Liver (tissue), 9 donors: ENCODE results near the gene TTC28. TPM values are rescaled to one million over a fixed set of nuclear protein-coding genes. Genes with fewer than 3 reads are reported as not detected.

ENCODE experiments used
- DNase-seq: peaks from one replicate; pipeline ENCODE4 v3.0.0-alpha.2; 2017; ENCODE audit warnings: low spot score
- H3K27ac ChIP-seq, 2 donors: one replicate each; pipeline ENCODE4 v1.7.0; 2013; ENCODE audit warnings: inconsistent platforms in 2 of 2, low read length in 2 of 2, control low read depth in 1 of 2, low read depth in 1 of 2, mild to moderate bottlenecking in 1 of 2
- H3K27me3 ChIP-seq, 4 donors: one replicate each; pipeline versions ENCODE4 v1.6.1 to v1.7.0; 2013; ENCODE audit warnings: low read length in 3 of 4, inconsistent platforms in 1 of 4, mild to moderate bottlenecking in 1 of 4, moderate library complexity in 1 of 4; ENCODE audit not compliant: control insufficient read depth in 4 of 4, insufficient read depth in 4 of 4
- H3K36me3 ChIP-seq, 4 donors: one replicate each; pipeline versions ENCODE4 v1.6.1 to v1.7.0; 2013; ENCODE audit warnings: low read length in 3 of 4, mild to moderate bottlenecking in 3 of 4, low read depth in 1 of 4, moderate library complexity in 1 of 4; ENCODE audit not compliant: control insufficient read depth in 4 of 4, insufficient read depth in 3 of 4
- H3K4me1 ChIP-seq, 4 donors: one replicate each; pipeline versions ENCODE4 v1.6.1 to v1.7.0; 2013; ENCODE audit warnings: low read length in 3 of 4, mild to moderate bottlenecking in 3 of 4, moderate library complexity in 1 of 4; ENCODE audit not compliant: control insufficient read depth in 4 of 4, insufficient read depth in 4 of 4
- H3K4me3 ChIP-seq, 3 donors: one replicate each; pipeline versions ENCODE4 v1.6.1 to v1.7.0; 2013; ENCODE audit warnings: low read length in 3 of 3, control low read depth in 1 of 3, low read depth in 1 of 3, mild to moderate bottlenecking in 1 of 3
- H3K9ac ChIP-seq, 2 donors: one replicate each; pipeline ENCODE4 v1.7.0; 2013; ENCODE audit warnings: low read length in 2 of 2, mild to moderate bottlenecking in 2 of 2, moderate library complexity in 2 of 2, control low read depth in 1 of 2, low read depth in 1 of 2
- H3K9me3 ChIP-seq, 4 donors: one replicate each; pipeline versions ENCODE4 v1.6.1 to v1.7.0; 2013; ENCODE audit warnings: low read length in 3 of 4; ENCODE audit not compliant: control insufficient read depth in 4 of 4
- FOXA1 ChIP-seq: IDR thresholded peaks from 2 replicates; pipeline ENCODE4 v1.6.1; 2016; ENCODE audit warnings: antibody characterized with exemption
- FOXA2 ChIP-seq: IDR thresholded peaks from 2 replicates; pipeline ENCODE4 v1.6.1; 2016; ENCODE audit warnings: antibody characterized with exemption
- GABPA ChIP-seq, 2 donors: IDR thresholded peaks in 1 of 2; conservative IDR thresholded peaks in 1 of 2; 2 replicates each; pipeline ENCODE4 v1.6.1; 2016; ENCODE audit warnings: antibody characterized with exemption in 2 of 2, mild to moderate bottlenecking in 1 of 2, moderate library complexity in 1 of 2
- HNF4A ChIP-seq, 2 donors: conservative IDR thresholded peaks; 2 replicates each; pipeline ENCODE4 v1.6.1; 2016; ENCODE audit warnings: antibody characterized with exemption in 2 of 2, mild to moderate bottlenecking in 2 of 2
- HNF4G ChIP-seq: IDR thresholded peaks from 2 replicates; pipeline ENCODE4 v1.6.1; 2016; ENCODE audit warnings: antibody characterized with exemption
- NR2F2 ChIP-seq: IDR thresholded peaks from 2 replicates; pipeline ENCODE4 v1.6.1; 2016; ENCODE audit warnings: antibody characterized with exemption
- RAD21 ChIP-seq, 2 donors: IDR thresholded peaks; 2 replicates each; pipeline ENCODE4 v1.6.1; 2016; ENCODE audit warnings: antibody characterized with exemption in 2 of 2, mild to moderate bottlenecking in 2 of 2
- RXRA ChIP-seq, 2 donors: IDR thresholded peaks; 2 replicates each; pipeline ENCODE4 v1.6.1; 2017 to 2018; ENCODE audit warnings: antibody characterized with exemption in 2 of 2, mild to moderate bottlenecking in 1 of 2
- SP1 ChIP-seq: IDR thresholded peaks from 2 replicates; pipeline ENCODE4 v1.6.1; 2018; ENCODE audit warnings: antibody characterized with exemption, mild to moderate bottlenecking
- TAF1 ChIP-seq: conservative IDR thresholded peaks from 2 replicates; pipeline ENCODE4 v1.6.1; 2016; ENCODE audit warnings: antibody characterized with exemption, mild to moderate bottlenecking
- YY1 ChIP-seq: IDR thresholded peaks from 2 replicates; pipeline ENCODE4 v1.6.1; 2016; ENCODE audit warnings: antibody characterized with exemption, mild to moderate bottlenecking
- WGBS: extraction: QIAGEN DNeasy Blood & Tissue Kit; methylation state at CpG from one replicate; pipeline ENCODE4 v1.1.7; 2013; 5-methylcytosine and 5-hydroxymethylcytosine counted together
- polyA plus RNA-seq, 2 donors: library from polyadenylated mRNA; stranded (reverse) in 1 of 2; unstranded in 1 of 2; fragments of 200-250 nt in 1 of 2; fragments of >200 nt in 1 of 2; fragmentation: Nextera tagmentation in 1 of 2; extraction: Ambion mirVana in 1 of 2; gene quantifications; one replicate each; pipeline versions ENCODE4 v1.2.1 to v1.2.3, GENCODE V29; 2013 to 2015
- total RNA-seq, 2 donors: library from RNA; depleted of rRNA; stranded (reverse); fragments of >200 nt; gene quantifications; one replicate each; pipeline ENCODE4 v1.2.3, GENCODE V29; 2014
- TF ChIP-seq, protein P1 (sequence below): IDR thresholded peaks from 2 replicates; pipeline ENCODE4 v1.6.1; 2016; ENCODE audit warnings: antibody characterized with exemption
- TF ChIP-seq, protein P2 (sequence below): fragments of 150-350 bp; IDR thresholded peaks from 2 replicates; pipeline ENCODE4 v1.5.1; 2017; ENCODE audit warnings: improper control_type of control experiment, low read depth, low read length; ENCODE audit not compliant: missing input control
- TF ChIP-seq, protein P3 (sequence below): IDR thresholded peaks from 2 replicates; pipeline ENCODE4 v1.6.1; 2016; ENCODE audit warnings: antibody characterized with exemption
- TF ChIP-seq, protein P4 (sequence below): IDR thresholded peaks from 2 replicates; pipeline ENCODE4 v1.6.1; 2016; ENCODE audit warnings: antibody characterized with exemption, mild to moderate bottlenecking
- TF ChIP-seq, protein P5 (sequence below): IDR thresholded peaks from 2 replicates; pipeline ENCODE4 v1.6.1; 2016; ENCODE audit warnings: antibody characterized with exemption
- donor health status: healthy.
- donor health status: healthy.
- donor health status: healthy.
- donor health status: healthy.
- donor health status: healthy.

TTC28 gene
- total and polyA plus RNA-seq, 4 donors: 4.2 to 19.4 (median 5.9) TPM

DNA sequence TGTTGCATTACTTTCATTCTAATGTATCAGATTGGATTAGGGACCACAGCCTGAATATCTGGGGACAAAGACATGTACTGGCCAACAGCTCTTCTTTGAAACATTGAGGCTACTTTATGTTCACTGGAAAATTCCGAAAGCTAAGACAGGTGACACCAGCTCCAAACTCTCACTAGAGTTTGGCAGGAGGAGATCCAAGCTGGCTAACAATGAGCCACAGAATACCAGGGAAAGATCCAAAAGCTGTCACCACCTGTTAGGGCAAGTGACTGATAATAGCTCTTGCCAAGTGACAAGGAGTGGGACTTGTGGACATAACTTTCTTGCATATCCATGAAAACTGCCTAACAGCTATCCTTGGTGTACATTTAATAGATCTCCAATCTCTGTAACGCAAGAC is 333.3 kb downstream of the TTC28 start:
- no peaks in the 10 kb centered on the region for H3K9me3 ChIP-seq
- 96% methylated on average over 2 of the region's 2 CpGs for WGBS
- DNase-seq: no peak

DNA sequence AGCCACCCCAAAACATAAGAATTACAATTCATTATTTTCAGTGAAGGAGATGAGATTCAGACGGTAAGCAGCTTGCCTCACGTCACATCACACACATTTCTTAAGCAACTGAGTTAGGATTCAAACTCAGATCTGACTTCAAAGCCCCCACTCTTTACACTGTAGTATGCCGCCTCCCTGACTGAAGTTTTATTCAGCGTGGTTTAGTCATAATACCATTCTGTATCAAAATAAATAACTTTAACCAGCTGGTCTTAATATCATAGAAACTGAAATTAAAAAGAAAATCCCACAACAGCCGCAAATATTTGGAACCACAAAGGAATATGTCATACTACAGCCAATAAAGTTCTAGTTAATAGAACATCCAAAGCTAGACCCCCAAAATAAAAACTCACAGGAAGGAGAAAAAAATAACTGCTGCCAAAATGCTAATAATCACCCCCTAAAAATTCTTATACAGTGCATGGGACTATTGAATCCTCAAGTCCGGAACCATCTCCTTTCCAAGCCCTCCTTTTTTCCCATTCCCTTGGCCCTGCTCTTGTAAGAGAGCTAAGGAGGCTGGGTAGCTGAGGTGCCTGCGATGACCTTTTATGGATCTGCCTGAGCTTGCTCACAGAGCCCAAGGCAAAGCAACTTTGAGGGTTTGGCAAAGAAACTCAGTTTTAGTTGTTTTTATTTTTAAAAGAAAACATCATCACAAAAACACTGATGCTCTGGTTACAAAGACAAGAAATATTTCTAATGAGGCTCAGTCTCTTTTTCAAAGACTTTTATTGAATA is 334.5 kb downstream of the TTC28 start:
- H3K9me3 ChIP-seq: no peaks in the 10 kb centered on the region
- H3K27me3 ChIP-seq: no peaks in the 10 kb centered on the region
- no peak for DNase-seq
- no peak overlapping the region for H3K9ac ChIP-seq
- 92% methylated on average over 7 of the region's 7 CpGs for WGBS
- no peak overlapping the region for H3K27ac ChIP-seq
- H3K4me3 ChIP-seq: no peak overlapping the region
- H3K4me1 ChIP-seq: no peaks in the 10 kb centered on the region
- H3K36me3 ChIP-seq: no peaks in the 10 kb centered on the region
- TF ChIP-seq TAF1 (no peak), HNF4A (conservative IDR thresholded peaks at IDR 0.05) (no peak), FOXA2 (no peak), GABPA (IDR thresholded peaks at IDR 0.05 in 1 of 2, conservative IDR thresholded peaks at IDR 0.05 in 1 of 2) (no peak), HNF4G (no peak), YY1 (no peak), RXRA (IDR thresholded peaks at IDR 0.05) (no peak), NR2F2 (no peak), FOXA1 (no peak)
- TF ChIP-seq, protein P1, sequence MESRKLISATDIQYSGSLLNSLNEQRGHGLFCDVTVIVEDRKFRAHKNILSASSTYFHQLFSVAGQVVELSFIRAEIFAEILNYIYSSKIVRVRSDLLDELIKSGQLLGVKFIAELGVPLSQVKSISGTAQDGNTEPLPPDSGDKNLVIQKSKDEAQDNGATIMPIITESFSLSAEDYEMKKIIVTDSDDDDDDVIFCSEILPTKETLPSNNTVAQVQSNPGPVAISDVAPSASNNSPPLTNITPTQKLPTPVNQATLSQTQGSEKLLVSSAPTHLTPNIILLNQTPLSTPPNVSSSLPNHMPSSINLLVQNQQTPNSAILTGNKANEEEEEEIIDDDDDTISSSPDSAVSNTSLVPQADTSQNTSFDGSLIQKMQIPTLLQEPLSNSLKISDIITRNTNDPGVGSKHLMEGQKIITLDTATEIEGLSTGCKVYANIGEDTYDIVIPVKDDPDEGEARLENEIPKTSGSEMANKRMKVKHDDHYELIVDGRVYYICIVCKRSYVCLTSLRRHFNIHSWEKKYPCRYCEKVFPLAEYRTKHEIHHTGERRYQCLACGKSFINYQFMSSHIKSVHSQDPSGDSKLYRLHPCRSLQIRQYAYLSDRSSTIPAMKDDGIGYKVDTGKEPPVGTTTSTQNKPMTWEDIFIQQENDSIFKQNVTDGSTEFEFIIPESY: no peak
- TF ChIP-seq, protein P2, sequence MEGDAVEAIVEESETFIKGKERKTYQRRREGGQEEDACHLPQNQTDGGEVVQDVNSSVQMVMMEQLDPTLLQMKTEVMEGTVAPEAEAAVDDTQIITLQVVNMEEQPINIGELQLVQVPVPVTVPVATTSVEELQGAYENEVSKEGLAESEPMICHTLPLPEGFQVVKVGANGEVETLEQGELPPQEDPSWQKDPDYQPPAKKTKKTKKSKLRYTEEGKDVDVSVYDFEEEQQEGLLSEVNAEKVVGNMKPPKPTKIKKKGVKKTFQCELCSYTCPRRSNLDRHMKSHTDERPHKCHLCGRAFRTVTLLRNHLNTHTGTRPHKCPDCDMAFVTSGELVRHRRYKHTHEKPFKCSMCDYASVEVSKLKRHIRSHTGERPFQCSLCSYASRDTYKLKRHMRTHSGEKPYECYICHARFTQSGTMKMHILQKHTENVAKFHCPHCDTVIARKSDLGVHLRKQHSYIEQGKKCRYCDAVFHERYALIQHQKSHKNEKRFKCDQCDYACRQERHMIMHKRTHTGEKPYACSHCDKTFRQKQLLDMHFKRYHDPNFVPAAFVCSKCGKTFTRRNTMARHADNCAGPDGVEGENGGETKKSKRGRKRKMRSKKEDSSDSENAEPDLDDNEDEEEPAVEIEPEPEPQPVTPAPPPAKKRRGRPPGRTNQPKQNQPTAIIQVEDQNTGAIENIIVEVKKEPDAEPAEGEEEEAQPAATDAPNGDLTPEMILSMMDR: no peak
- TF ChIP-seq, protein P3, sequence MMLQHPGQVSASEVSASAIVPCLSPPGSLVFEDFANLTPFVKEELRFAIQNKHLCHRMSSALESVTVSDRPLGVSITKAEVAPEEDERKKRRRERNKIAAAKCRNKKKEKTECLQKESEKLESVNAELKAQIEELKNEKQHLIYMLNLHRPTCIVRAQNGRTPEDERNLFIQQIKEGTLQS: no peak

More for the DNA sequence above, 333.3 kb downstream of the TTC28 start:
- Histone ChIP-seq H3K4me3 (no peak overlapping the region), H3K27me3 (no peaks in the 10 kb centered on the region), H3K4me1 (no peaks in the 10 kb centered on the region), H3K27ac (no peak overlapping the region), H3K36me3 (no peaks in the 10 kb centered on the region), H3K9ac (no peak overlapping the region)
- TF ChIP-seq RAD21 (IDR thresholded peaks at IDR 0.05) (no peak), YY1 (no peak), TAF1 (no peak), SP1 (no peak), FOXA1 (no peak), HNF4G (no peak), RXRA (IDR thresholded peaks at IDR 0.05) (no peak), GABPA (IDR thresholded peaks at IDR 0.05 in 1 of 2, conservative IDR thresholded peaks at IDR 0.05 in 1 of 2) (no peak), NR2F2 (no peak), FOXA2 (no peak), HNF4A (conservative IDR thresholded peaks at IDR 0.05) (no peak)
- TF ChIP-seq, protein P3: no peak
- TF ChIP-seq, protein P2: no peak
- TF ChIP-seq, protein P4, sequence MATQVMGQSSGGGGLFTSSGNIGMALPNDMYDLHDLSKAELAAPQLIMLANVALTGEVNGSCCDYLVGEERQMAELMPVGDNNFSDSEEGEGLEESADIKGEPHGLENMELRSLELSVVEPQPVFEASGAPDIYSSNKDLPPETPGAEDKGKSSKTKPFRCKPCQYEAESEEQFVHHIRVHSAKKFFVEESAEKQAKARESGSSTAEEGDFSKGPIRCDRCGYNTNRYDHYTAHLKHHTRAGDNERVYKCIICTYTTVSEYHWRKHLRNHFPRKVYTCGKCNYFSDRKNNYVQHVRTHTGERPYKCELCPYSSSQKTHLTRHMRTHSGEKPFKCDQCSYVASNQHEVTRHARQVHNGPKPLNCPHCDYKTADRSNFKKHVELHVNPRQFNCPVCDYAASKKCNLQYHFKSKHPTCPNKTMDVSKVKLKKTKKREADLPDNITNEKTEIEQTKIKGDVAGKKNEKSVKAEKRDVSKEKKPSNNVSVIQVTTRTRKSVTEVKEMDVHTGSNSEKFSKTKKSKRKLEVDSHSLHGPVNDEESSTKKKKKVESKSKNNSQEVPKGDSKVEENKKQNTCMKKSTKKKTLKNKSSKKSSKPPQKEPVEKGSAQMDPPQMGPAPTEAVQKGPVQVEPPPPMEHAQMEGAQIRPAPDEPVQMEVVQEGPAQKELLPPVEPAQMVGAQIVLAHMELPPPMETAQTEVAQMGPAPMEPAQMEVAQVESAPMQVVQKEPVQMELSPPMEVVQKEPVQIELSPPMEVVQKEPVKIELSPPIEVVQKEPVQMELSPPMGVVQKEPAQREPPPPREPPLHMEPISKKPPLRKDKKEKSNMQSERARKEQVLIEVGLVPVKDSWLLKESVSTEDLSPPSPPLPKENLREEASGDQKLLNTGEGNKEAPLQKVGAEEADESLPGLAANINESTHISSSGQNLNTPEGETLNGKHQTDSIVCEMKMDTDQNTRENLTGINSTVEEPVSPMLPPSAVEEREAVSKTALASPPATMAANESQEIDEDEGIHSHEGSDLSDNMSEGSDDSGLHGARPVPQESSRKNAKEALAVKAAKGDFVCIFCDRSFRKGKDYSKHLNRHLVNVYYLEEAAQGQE: no peak
- TF ChIP-seq, protein P5, sequence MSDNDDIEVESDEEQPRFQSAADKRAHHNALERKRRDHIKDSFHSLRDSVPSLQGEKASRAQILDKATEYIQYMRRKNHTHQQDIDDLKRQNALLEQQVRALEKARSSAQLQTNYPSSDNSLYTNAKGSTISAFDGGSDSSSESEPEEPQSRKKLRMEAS: no peak
